Stimulated activated CD4-positive, alpha-beta T cell treated with anti-CD3 and anti-CD28 coated beads, Interleukin-12 subunit alpha, Interleukin-12 subunit beta, amount 100 ng/mL, for 48 hours (primary cell): ENCODE measurements around the gene ACOT11.

Experiments used
- DNase-seq, 3 donors: peaks; one replicate each; pipeline ENCODE4 v3.0.0-alpha.2; 2020; ENCODE audit warnings: low read depth in 2 of 3, low spot score in 1 of 3

The ACOT11 gene

DNA sequence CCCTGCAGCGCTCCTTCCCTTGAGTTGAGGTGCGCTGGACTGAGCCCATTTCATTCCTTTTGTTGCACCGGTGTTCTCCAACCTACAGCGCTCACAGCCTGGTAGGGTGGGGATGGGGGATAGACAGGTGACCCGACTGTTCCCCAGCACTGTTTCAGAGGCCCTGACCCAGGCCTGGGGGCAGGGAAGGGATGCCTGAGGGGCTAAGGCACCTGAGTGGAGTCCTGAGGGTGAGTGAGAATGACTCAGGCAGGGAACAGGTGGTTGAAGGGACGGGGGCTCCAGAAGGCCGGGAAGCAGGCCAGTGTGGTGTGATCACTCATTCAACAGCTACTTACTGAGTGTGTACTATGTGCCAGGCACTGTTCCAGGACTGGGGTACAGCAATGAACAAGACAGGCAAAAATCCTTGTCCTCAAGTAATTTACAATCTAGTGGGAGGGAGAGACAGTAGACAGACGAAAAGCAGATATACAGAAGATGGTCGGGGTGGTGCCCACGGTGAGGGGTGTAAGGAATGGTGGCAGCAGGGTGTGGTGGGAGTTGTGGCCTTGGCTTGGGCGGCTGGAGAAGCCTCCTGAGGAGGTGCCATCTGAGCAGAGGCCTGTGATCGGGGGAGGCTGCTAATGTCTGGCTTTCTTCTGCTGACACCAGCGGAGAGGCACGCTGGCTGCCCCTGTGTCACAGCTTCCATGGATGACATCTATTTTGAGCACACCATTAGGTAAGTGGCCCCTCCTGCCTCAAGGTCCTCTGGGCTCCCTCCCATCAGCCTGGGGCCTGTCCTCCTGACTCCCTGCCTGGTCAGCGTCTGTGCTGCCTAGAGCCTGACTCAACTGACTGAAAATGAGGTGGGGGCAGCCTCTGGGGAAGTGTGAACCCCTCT is 37.4 kb downstream of the ACOT11 start:
- no peak for DNase-seq

DNA sequence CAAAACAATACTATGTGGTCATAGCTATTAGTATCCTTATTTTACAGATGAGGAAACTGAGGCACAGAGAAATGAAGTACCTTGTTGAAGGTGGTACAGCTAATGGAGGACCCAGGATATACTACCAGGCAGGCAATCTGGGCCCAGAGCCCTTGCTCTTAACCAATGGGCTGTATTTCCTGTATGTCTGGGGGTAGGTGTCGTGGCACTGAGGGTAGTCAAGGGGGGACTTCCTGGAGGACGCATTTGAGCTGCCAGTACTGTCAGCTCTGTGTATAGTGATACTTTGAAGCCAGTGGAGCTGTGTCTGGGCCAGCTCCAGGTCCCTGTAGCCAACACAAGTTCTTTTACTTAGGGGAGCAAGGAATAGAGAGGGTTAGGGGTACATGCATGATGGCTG is 40.3 kb downstream of the ACOT11 start:
- no peak for DNase-seq

DNA sequence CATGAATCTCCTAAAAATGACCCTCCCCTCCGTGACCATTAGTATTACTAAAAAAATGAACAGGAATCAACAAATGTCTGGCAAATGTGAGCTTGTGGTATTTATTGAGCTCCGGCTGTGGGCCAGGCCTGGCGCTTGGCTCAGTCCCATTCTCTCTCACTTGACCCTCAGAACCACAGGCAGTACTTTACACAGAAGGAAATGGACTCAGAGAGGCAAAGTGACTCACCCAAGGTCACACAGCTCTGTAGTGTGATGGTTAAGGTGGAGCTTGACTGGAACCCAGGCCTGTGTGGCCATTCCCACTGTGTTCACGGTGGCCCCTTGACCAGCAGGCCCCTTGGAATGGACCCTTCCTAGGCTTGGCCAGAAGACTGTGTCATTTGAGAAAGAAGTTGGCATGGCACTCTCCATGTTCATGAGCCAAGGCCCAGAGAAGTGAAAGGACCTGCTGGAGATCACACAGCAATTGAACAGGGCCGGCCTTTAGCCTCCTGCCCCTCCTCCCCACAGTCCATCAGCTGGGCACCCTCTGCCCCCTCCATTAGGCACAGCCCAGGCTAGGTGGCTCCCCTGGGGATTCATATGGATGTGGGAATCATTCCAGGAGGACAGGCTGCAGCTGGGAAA is 43.2 kb downstream of the ACOT11 start:
- no peak for DNase-seq

DNA sequence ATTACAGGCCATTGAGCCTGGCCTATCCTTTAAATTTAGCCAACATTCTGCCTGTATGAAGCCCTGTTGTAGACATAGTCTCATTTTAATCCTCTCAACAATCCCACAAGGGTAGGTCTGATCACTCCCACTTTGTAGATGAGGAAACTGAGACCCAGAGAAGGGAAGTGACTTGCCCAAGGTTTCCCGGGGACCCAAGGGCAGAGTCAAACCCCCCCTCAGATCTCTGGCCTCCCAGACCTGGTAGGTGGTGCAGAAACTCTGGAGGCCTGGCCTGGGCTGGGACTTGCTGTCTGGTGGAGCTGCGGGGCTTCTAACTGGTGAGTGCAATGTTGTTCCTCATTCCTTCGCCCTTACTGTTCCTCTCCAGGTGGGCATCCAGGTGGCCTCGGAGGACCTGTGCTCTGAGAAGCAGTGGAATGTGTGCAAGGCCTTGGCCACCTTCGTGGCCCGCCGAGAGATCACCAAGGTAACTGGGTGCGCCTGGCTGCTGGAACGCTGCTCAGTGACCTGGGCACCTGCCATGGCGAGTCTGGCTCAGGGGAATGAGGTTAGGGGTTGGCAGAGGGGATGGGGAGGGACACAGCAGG is 45.6 kb downstream of the ACOT11 start:
- DNase-seq = no peak

DNA sequence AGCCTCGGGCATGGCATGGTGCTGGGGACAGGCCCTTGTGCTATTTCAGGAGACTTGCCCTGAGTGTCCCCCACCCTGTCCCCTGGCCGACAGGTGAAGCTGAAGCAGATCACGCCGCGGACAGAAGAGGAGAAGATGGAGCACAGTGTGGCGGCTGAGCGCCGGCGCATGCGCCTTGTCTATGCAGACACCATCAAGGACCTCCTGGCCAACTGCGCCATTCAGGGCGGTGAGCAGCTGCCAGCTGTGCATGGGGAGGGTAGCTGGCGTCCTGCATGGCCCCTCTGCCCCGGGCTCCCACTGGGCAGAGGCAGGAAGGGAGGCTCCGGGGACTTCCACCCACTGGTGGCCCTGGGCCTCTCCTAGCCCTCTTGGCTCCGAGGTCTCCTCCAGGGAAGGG is 46.4 kb downstream of the ACOT11 start:
- DNase-seq = no peak

DNA sequence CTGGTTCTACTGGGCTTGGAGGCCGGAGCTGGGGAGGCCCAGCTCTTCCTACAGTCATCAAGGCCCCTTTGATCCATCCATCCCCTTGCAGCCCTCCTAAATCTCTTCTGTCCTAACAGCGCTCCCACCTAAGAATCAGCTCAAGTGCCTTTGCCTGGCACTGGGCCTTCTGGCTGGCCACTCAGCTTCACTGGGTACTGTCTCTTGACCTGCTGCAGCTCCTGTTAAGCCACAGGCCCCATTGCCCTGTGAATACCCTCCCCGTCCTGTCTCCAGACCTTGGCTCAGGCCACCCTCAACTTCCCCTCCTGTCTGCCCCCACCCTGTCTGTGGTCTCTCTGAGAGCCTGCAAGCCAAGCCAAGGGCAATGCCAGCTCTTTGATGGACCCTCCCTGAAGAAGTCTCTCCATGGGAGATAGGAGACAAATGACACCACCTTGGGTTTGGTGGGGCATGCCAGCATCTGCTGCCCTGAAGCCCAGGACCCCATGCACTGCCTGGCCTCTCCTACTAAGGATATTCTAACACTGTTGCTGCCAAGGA is 48.0 kb downstream of the ACOT11 start:
- DNase-seq = no peak

DNA sequence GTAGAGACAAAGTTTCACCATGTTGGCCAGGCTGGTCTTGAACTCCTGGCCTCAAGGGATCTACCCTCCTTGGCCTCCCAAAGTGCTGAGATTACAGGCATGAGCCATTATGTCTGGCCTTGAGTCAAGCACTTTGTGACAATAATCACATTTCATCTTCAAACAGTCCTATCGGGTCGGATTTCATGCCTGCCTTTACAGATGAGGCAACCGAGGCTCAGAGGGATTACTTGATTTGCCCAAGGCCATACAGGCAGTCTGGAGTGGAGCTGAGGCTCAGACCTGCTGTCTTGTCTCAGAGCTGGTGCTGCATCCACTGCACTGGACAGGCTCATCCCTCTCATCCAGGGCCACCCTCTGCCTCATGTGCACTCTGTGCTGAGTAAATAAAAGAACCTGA is 48.7 kb downstream of the ACOT11 start:
- DNase-seq = no peak

DNA sequence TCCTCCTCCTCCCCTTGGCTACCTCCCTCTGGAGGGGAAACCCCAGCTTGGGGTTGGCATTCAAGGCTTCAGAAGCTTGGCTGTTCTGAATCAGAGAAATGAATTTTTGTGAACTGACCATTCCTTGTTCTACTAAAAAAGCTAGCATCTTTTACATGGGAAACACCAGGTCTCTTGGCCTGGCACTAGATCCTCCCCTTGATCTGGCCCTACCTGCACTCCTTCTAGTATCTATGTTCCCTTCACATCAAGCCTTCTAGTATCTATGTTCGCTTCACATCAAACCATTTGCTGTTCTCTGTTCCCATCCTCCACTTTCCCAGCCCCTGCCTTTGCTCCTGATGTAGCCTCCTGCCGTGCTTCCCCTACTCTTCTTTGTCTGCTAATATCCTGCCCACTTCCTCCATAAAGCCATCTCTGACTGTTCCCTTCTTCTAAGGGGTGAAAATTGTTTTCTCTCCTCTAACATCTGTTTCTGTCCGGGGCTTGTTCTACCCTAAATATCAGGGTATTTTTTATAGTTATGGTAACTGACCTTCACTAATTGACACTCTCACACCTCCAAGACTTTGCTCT is 49.5 kb downstream of the ACOT11 start:
- no peak for DNase-seq

DNA sequence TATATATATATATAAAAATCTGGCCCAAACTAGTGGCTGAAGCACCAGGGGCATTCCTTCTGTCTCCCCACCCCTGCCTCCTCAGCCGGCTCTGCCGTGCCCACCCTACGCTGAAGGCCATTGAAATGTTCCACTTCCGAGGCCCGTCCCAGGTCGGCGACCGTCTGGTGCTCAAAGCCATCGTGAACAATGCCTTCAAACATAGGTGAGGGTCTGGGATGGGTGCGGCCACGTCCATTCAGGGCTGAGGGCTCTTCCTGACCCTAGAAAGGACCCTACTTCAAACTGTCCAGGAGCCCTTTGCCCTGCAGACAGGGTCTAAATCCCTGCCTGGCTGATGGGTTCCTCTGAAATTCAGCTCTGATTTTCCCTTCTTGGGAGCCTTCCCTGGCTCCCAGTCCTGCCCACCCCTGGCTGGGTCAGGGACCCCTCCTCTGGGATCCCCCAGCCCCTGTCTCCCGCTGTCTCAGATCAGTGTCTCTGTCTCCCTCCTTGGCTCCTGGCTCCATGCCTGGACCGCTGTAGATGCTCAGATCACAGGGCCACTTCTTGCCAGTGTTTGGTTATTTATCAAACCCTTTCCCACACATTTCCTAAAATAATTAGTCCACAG is 51.3 kb downstream of the ACOT11 start:
- DNase-seq = no peak

DNA sequence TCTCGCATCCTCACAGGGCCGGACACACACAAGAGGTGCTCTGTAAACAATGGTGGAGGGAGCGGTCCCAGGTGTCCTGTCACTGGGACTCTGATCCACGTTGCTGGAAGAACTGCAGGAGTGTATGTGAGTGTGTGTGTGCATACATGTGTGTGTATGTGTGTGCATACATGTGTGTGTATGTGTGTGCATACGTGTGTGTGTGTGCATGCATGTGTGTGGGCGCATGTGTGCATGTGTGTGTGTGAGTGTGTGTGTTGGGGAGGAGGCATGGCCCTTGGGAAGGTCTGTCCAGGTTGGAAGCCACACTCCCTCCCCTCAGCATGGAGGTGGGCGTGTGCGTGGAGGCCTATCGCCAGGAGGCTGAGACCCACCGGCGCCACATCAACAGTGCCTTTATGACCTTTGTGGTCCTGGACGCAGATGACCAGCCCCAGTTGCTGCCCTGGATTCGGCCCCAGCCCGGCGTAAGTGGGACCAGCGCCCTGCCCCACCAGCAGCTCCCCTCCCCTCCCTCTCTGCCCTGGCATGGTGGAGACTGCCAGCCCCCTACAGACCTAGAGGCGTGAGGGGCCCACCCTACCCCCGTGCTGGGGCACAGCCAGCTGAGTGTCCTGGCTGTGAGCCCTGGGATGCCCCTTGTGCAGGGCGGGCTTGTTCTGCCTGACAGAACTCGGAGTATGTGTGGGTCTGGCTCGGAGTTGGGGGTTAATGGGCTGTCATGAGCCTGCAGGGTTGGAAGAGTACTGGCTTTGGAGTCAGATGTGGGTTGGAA is 53.1 kb downstream of the ACOT11 start:
- DNase-seq = no peak

DNA sequence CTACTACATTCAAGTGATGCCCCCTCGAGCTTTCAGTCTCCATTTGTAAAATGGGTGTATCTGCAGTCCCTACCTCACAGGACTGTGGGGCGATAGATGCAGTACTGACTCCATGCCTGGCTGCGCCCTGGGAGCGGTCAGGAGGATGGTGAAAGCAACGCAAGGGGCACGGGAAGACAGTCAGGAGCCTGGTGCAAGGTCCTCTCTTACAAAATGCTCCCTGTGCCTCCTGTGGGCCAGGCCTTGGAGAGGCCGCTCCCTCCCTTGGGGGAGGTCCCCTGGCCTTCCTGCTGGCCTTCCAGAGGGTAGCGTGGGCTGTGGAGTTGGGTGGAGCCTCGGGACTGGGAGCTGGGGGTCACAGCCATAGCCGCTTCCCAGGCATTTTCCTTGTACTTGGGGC is 53.7 kb downstream of the ACOT11 start:
- DNase-seq = no peak

DNA sequence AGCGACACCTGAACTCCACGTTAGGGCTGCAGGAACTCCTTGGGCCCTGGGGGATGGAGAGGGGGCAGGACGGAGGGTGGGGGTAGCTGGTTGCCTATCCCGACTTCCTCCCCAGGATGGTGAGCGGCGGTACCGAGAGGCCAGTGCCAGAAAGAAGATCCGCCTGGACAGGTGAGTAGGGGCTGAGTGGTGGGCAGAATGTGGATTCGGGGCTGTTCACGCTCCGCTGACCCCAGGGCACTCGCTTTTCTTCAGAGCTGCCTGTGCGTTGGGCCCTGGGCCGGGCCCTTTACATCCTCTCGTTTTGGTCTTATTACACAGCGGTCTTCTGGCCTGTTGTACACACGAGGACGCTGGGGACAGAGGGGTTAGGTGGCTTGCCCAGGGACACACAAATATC is 54.5 kb downstream of the ACOT11 start:
- DNase-seq = no peak

DNA sequence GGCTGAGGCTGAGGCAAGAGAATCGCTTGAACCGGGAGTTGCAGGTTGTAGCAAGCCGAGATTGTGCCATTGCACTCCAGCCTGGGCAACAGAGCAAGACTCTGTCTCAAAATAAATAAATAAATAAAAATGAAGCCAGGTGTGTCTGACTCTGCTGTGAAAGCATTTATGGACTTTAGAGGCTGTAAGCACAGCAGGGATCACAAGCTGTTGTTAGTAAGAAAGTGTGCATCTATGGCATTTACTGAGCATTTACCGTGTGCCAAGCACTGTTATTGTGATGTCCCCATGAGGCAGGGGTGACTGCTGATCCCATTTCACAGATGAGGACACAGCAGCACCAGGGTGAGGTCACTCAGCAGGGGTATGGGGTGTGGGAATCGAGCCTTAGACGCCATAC is 55.2 kb downstream of the ACOT11 start:
- DNase-seq = no peak

DNA sequence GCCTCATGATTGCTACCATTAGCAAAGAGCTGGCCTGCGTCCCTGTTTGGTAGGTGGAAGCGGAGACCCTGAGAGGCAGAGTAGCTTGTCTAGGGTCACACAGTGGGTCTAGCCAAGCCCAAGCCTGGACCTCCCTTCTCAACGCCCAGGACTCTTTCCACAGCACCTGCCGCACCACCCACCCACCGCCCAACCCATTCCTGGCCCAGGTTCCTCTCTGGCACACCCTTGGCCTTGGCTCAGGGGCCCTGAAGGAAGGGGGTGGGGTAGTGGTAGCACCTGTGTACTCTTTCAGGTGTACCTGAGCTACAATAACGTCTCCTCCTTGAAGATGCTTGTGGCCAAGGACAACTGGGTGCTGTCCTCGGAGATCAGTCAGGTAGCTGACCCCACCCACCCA is 56.0 kb downstream of the ACOT11 start:
- no peak for DNase-seq

DNA sequence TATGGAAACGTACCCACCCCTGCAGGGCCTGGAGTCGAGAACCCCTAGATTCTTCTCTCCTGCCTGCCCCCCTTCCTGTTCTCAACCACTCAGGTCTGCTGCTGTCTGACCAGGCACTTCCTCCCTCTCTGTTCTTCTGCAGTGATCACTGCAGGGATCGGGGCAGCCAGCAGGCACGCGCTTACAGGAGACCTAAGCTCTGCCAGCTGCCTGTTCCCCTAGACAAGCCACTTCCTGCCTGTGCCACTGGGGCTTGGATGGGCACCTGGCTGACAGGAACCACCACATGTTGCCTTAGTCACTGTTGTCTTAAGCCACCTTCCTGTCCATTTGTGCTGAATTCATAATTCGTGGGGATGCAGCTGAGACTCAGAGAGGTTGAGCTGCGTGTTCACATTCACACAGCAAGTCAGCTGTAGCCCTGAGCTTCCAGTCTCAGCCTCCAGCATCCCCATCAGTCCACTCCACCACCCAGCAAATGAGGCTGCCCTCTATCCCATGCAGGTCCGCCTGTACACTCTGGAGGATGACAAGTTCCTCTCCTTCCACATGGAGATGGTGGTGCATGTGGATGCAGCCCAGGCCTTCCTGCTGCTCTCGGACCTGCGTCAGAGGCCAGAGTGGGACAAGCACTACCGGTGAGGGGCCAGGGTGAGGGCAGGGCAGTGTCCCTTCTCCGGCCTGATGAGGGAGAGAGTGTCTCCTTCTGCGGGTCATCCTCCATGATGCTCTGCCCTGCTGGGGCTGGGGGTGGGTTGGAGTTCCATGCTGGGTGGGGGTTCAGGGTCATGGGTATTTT is 56.7 kb downstream of the ACOT11 start:
- DNase-seq = no peak

DNA sequence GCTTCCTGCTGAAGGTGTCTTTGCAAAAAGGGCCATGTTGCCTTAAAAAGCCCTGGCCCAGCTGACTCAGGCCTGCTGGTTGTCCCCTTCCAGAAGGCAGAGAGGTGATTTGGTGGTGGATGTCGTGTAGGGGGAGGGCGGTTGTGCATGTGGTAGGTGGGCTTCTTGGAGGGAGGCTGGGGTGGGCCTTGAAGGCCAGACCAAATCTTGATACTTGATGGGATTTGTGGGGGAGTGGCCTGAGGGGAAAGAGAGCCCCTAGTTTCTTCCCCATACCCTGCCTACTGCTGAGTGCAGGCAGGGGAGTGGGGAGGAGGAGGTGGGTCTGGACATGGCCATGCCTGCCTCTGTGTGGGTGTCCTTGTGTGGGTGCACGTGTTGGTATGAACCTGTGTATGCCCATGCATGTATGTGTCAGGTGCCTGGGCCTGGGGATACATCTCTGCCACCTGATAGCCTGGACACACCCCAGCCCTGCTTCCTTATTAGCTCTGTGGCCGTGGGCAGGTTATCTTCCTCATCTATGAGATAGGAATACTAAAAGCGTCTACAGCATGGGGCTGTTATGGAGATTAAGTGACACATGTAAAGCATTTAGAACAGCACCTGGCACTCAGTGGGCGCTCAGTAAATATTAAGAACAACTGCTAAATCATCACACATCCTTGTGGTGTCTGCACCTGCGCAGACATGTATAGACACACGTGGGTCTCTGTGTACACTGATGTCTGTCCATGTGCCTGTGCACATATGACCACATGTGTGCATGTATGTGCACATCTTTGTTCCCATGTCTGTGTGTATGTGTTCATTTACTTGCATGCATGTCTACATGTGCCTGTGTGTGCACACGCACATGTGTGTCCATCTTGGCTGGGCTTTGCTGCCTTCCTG is 58.3 kb downstream of the ACOT11 start:
- DNase-seq = no peak

DNA sequence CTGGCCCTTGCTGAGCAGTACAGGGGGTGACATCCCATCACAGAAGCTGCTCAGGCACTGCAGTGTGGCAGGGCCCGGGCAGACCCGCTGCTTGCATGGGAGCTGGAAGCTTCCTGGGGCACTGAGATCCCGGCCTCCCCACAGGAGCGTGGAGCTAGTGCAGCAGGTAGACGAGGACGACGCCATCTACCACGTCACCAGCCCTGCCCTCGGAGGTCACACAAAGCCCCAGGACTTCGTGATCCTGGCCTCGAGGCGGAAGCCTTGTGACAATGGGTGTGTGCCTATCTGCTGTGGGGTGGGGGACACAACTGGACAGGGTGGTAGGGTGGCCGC is 58.9 kb downstream of the ACOT11 start:
- no peak for DNase-seq

DNA sequence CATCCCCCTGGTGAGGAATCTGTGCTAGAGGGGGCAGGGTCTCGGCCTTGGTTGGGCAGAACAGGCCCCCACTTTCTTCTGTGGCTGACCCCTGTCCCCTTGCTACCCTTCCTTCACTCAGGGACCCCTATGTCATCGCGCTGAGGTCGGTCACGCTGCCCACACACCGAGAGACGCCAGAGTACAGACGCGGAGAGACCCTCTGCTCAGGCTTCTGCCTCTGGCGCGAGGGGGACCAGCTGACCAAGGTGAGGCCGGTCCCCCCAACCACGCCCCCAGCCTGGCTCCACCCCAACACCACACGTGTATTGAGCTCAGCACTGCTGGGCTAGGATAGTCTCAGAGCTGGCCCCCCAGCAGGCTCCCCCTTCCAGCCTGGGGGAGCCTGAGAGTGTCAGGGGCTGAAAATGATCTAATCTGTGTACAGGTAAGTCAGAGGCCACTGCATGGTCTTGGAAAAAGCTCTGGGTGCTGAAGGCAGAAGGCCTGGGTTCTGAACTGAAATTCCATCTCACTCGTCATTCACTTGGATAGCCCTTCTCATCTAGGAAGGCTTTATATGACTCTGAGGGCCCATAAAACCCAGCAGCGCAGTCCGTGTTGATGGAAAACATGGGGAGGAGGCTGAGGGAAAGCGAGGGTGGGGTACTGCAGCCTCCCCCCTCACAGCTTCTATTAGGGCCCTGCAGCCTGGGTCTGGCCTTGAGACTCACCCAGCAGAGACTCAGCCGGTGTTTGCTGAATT is 60.0 kb downstream of the ACOT11 start:
- DNase-seq = no peak
